Right lobe of liver (tissue), 6 donors: Measurements from ENCODE around the gene AP3S2. TPM values are rescaled to one million over a fixed set of nuclear protein-coding genes. Genes with fewer than 3 reads are reported as not detected.
A peak's percentile ranks its signal among the peaks of the same experiment; 100 is the strongest.

Experiments
- ATAC-seq, 4 donors: fragments of 200-7000 bp; cut with Tn5 transposase; one replicate each; pipeline ENCODE4 v1.9.1; 2020; ENCODE audit warnings: mild to moderate bottlenecking in 4 of 4, moderate library complexity in 4 of 4
- DNase-seq, 3 donors: peaks; one replicate each; pipeline ENCODE4 v3.0.0-alpha.2; 2020
- H3K27ac ChIP-seq, 3 donors: fragments of 200-600 bp; one replicate each; pipeline ENCODE4 v1.8.0; 2022
- H3K27me3 ChIP-seq, 2 donors: fragments of 200-600 bp; one replicate each; pipeline ENCODE4 v1.8.0; 2022
- H3K36me3 ChIP-seq, 4 donors: fragments of 200-600 bp; sonication (generic) in 1 of 4; one replicate each; pipeline versions ENCODE4 v1.5.1 to v1.8.0; 2017 to 2022; ENCODE audit warnings: control low read depth in 1 of 4
- H3K4me1 ChIP-seq, 4 donors: fragments of 200-600 bp; sonication (generic) in 1 of 4; one replicate each; pipeline versions ENCODE4 v1.5.1 to v1.8.0; 2017 to 2022; ENCODE audit warnings: control low read depth in 1 of 4
- H3K4me3 ChIP-seq, 3 donors: fragments of 200-600 bp; one replicate each; pipeline ENCODE4 v1.8.0; 2022
- H3K9me3 ChIP-seq, 4 donors: fragments of 200-600 bp; sonication (generic) in 1 of 4; one replicate each; pipeline versions ENCODE4 v1.5.1 to v1.8.0; 2017 to 2022; ENCODE audit warnings: control low read depth in 1 of 4
- CTCF ChIP-seq, 4 donors: fragments of 200-600 bp in 3 of 4; fragments of 450-650 bp in 1 of 4; IDR thresholded peaks; one replicate each; pipeline versions ENCODE4 v1.5.1 to v1.8.0; 2016 to 2022; ENCODE audit warnings: antibody characterized with exemption in 4 of 4, mild to moderate bottlenecking in 2 of 4
- POLR2A ChIP-seq: fragments of 450-650 bp; IDR thresholded peaks from one replicate; pipeline ENCODE4 v1.6.1; 2017; ENCODE audit warnings: antibody characterized with exemption, mild to moderate bottlenecking
- WGBS: methylation state at CpG from one replicate; pipeline ENCODE4 v1.1.6; 2018; ENCODE audit warnings: low coverage, low lambda C conversion rate; ENCODE audit not compliant: insufficient coverage; ENCODE audit errors: missing lambda C conversion rate; 5-methylcytosine and 5-hydroxymethylcytosine counted together
- intact Hi-C, 2 donors: fragments of 100-400 bp; cut with DNase I; formaldehyde crosslinking; loops; one replicate each; pipeline versions ENCODE4 v1.11.2 to v1.14.1; 2022
- total RNA-seq, 6 experiments: library from RNA; depleted of rRNA in 2 of 6; stranded (reverse); fragments of >200 nt in 2 of 6; fragmentation: NEBNext Ultra II Directional in 3 of 6; extraction: Animal tissue kit (Norgen Biotek cat#: 25700) in 3 of 6; gene quantifications; one replicate each; pipeline versions ENCODE4 v1.1.0 to v1.2.4, GENCODE V29; 2016 to 2023
- donor health status: DM: no; HTN: yes; CAD: no.
- donor health status: DM: no; HTN: no; CAD: no.
- donor health status: DM: no; HTN: no; CAD: no.
- donor health status: DM: no; HTN: yes; CAD: no.
- donor health status: DM: no; HTN: yes; CAD: no.

AP3S2 gene
- total RNA-seq, 6 experiments from 2014 or later = 23.2 to 45.7 (median 27.2) TPM

DNA sequence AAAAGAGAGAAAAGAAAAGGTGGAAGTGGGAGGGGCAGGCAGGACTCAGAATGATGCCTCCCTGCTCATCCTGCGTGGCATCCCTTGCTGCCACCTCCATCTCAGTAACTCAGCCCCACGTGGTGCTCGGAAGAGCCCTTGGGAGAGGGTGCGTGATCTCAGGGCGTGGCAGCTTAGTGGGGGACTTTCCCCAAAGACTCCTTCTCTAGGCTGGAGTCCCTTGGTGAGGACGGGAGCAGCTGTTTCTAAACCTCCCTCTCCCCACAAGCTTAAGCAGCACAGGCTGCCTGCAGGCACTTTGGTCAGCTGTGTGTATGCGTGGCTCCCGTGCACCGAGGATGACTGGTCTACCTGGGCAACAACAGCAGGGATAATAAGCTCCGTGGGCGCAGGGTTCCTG is 71.8 kb downstream of the AP3S2 start:
- no peaks in the 10 kb centered on the region for H3K9me3 ChIP-seq
- 10% methylated on average over 2 of the region's 11 CpGs for WGBS
- no peaks in the 10 kb centered on the region for H3K36me3 ChIP-seq
- no peaks in the 10 kb centered on the region for H3K27me3 ChIP-seq
- intact Hi-C loops = no loop called here
- peaks cover 0 to 6% (median 2%) of the 10 kb centered on the region in 4 donors for H3K4me1 ChIP-seq
- no peak overlapping the region for H3K27ac ChIP-seq
- ATAC-seq = no peak
- H3K4me3 ChIP-seq = no peak overlapping the region
- no peak for TF ChIP-seq POLR2A
- no peak for TF ChIP-seq CTCF (IDR thresholded peaks at IDR 0.05)
- DNase-seq = no peak

GRCh38 chr15:89820666-89821611 is 72.9 kb downstream of the AP3S2 start:
- DNase-seq = no peak
- peak; percentile 34 to 63 (median 44) for ATAC-seq
- H3K4me3 ChIP-seq = no peak overlapping the region
- TF ChIP-seq CTCF (IDR thresholded peaks at IDR 0.05) = no peak
- TF ChIP-seq POLR2A = no peak
- 54% methylated on average over 12 of the region's 12 CpGs for WGBS
- intact Hi-C loops = no loop called here
- H3K27me3 ChIP-seq = no peaks in the 10 kb centered on the region
- H3K9me3 ChIP-seq = no peaks in the 10 kb centered on the region
- H3K4me1 ChIP-seq = no peaks in the 10 kb centered on the region
- no peaks in the 10 kb centered on the region for H3K36me3 ChIP-seq
- H3K27ac ChIP-seq = no peak overlapping the region

- Histone ChIP-seq H3K36me3 (no peaks in the 10 kb centered on the region), H3K4me1 (peaks cover 0 to 6% (median 1%) of the 10 kb centered on the region in 4 donors), H3K27me3 (no peaks in the 10 kb centered on the region), H3K9me3 (no peaks in the 10 kb centered on the region), H3K27ac (no peak overlapping the region), H3K4me3 (no peak overlapping the region)
- intact Hi-C loops = no loop called here
- no peak for DNase-seq
- no peak for TF ChIP-seq POLR2A
- no peak for TF ChIP-seq CTCF (IDR thresholded peaks at IDR 0.05)
- 55% methylated on average over 10 of the region's 10 CpGs for WGBS
- ATAC-seq = no peak
These were observed 75.5 kb downstream of the AP3S2 start for GRCh38 chr15:89818287-89818686.

- no peaks in the 10 kb centered on the region for H3K9me3 ChIP-seq
- peaks cover 0 to 11% (median 3%) of the 10 kb centered on the region in 4 donors for H3K4me1 ChIP-seq
- intact Hi-C loops = no loop called here
- H3K27ac ChIP-seq = no peak overlapping the region
- DNase-seq (no peak), ATAC-seq (no peak)
- no peaks in the 10 kb centered on the region for H3K27me3 ChIP-seq
- TF ChIP-seq POLR2A = no peak
- no peak for TF ChIP-seq CTCF (IDR thresholded peaks at IDR 0.05)
- whole genome bisulfite sequencing = 54% methylated on average over 8 of the region's 10 CpGs
- no peaks in the 10 kb centered on the region for H3K36me3 ChIP-seq
- H3K4me3 ChIP-seq = no peak overlapping the region
These were observed 76.0 kb downstream of the AP3S2 start for GRCh38 chr15:89817701-89818280.
